Astrocyte (in vitro differentiated cells and primary cell): ENCODE data around the gene RAB11FIP5. TPM values are rescaled to one million over a fixed set of nuclear protein-coding genes. Genes with fewer than 3 reads are reported as not detected.

ENCODE experiments used
- DNase-seq: peaks from one replicate; pipeline ENCODE4 v3.0.0-alpha.2; 2010; ENCODE audit warnings: low read depth
- FAIRE-seq: peaks from 2 replicates; lab custom pipeline; 2011; peaks lifted over from hg19 to GRCh38; lab: Jason Lieb, UNC
- H2AFZ ChIP-seq: 2 replicates; pipeline ENCODE4 v1.6.0; 2012; ENCODE audit warnings: low read depth, low read length, inconsistent platforms
- H3K27ac ChIP-seq: 2 replicates; pipeline ENCODE4 v1.5.1; 2011; ENCODE audit warnings: low read depth, low read length, inconsistent platforms
- H3K27me3 ChIP-seq: 2 replicates; pipeline ENCODE4 v1.6.0; 2011; ENCODE audit warnings: low read length, inconsistent platforms; ENCODE audit not compliant: insufficient read depth
- H3K36me3 ChIP-seq: 2 replicates; pipeline ENCODE4 v1.5.1; 2011; ENCODE audit warnings: low read length, inconsistent platforms; ENCODE audit not compliant: insufficient read depth
- H3K4me1 ChIP-seq: 2 replicates; pipeline ENCODE4 v1.5.1; 2011; ENCODE audit warnings: low read length, inconsistent platforms; ENCODE audit not compliant: insufficient read depth
- H3K4me2 ChIP-seq: 2 replicates; pipeline ENCODE4 v1.6.0; 2012; ENCODE audit warnings: low read length, inconsistent platforms
- H3K4me3 ChIP-seq: 2 replicates; pipeline ENCODE4 v1.5.1; 2011; ENCODE audit warnings: low read depth, mild to moderate bottlenecking, low read length, inconsistent platforms; ENCODE audit not compliant: insufficient read depth
- H3K79me2 ChIP-seq: 2 replicates; pipeline ENCODE4 v1.6.0; 2012; ENCODE audit warnings: mild to moderate bottlenecking, low read length, inconsistent platforms; ENCODE audit not compliant: insufficient read depth
- H3K9ac ChIP-seq: 2 replicates; pipeline ENCODE4 v1.6.0; 2012; ENCODE audit warnings: mild to moderate bottlenecking, low read length, inconsistent platforms
- H3K9me3 ChIP-seq: 2 replicates; pipeline ENCODE4 v1.5.1; 2012; ENCODE audit warnings: low read depth, mild to moderate bottlenecking, low read length, inconsistent platforms; ENCODE audit not compliant: insufficient read depth
- H4K20me1 ChIP-seq: 2 replicates; pipeline ENCODE4 v1.6.0; 2012; ENCODE audit warnings: low read length, inconsistent platforms; ENCODE audit not compliant: insufficient read depth
- H3K27ac Mint-ChIP-seq: one replicate; pipeline ENCODE4 v1.8.0; 2021; ENCODE audit warnings: mild to moderate bottlenecking, mixed read lengths; ENCODE audit not compliant: unreplicated experiment
- H3K27me3 Mint-ChIP-seq: one replicate; pipeline ENCODE4 v1.8.0; 2021; ENCODE audit warnings: low read depth, mixed read lengths; ENCODE audit not compliant: unreplicated experiment
- H3K36me3 Mint-ChIP-seq: one replicate; pipeline ENCODE4 v1.8.0; 2021; ENCODE audit warnings: low read depth, mixed read lengths; ENCODE audit not compliant: unreplicated experiment
- H3K4me1 Mint-ChIP-seq: one replicate; pipeline ENCODE4 v1.8.0; 2021; ENCODE audit warnings: low read depth, mixed read lengths; ENCODE audit not compliant: unreplicated experiment
- H3K4me3 Mint-ChIP-seq: one replicate; pipeline ENCODE4 v1.8.0; 2021; ENCODE audit warnings: mild to moderate bottlenecking, moderate library complexity, mixed read lengths; ENCODE audit not compliant: unreplicated experiment
- H3K9me3 Mint-ChIP-seq: one replicate; pipeline ENCODE4 v1.8.0; 2021; ENCODE audit warnings: mild to moderate bottlenecking, mixed read lengths; ENCODE audit not compliant: unreplicated experiment
- CTCF ChIP-seq: IDR thresholded peaks from 2 replicates; pipeline ENCODE4 v1.5.1; 2011; ENCODE audit warnings: low read depth, mild to moderate bottlenecking, inconsistent platforms, low read length, moderate library complexity; ENCODE audit not compliant: insufficient read depth
- EZH2 ChIP-seq: IDR thresholded peaks from 2 replicates; pipeline ENCODE4 v1.6.1; 2012; ENCODE audit warnings: mild to moderate bottlenecking, low read length, inconsistent platforms; ENCODE audit not compliant: insufficient read depth
- total RNA-seq: library from RNA; stranded (reverse); gene quantifications from 2 replicates; pipeline ENCODE4 v1.2.1, GENCODE V29; 2021

The RAB11FIP5 gene
- total RNA-seq, 1 donor from 2014 or later, result 56.0 TPM

GRCh38 chr2:73063909-73064875 is 48.6 kb downstream of the RAB11FIP5 start:
- Histone ChIP-seq H3K9ac (peak overlapping the region; percentile 69), H4K20me1 (peaks cover 20% of the 10 kb centered on the region), H3K9me3 (no peaks in the 10 kb centered on the region), H3K27ac (peak overlapping the region; percentile 92), H3K27me3 (no peaks in the 10 kb centered on the region), H3K36me3 (peaks cover 3% of the 10 kb centered on the region), H3K79me2 (peaks cover 75% of the 10 kb centered on the region), H3K4me1 (peaks cover 29% of the 10 kb centered on the region), H3K4me3 (peak overlapping the region; percentile 54), H2AFZ (peak overlapping the region; percentile 57), H3K4me2 (peak overlapping the region; percentile 83)
- Mint-ChIP-seq H3K4me3 (peak overlapping the region; percentile 71), H3K27me3 (no peaks in the 10 kb centered on the region), H3K27ac (peak overlapping the region; percentile 99), H3K9me3 (no peaks in the 10 kb centered on the region), H3K36me3 (peaks cover 7% of the 10 kb centered on the region), H3K4me1 (peaks cover 33% of the 10 kb centered on the region)
- FAIRE-seq, result peak; percentile 65
- TF ChIP-seq CTCF, result no peak
- TF ChIP-seq EZH2, result no peak
- peak; percentile 87 for DNase-seq

- peak overlapping the region; percentile 56 for H3K4me3 Mint-ChIP-seq
Measured at GRCh38 chr2:73063472-73063871, 49.3 kb downstream of the RAB11FIP5 start.

More at GRCh38 chr2:73063472-73063871, 49.3 kb downstream of the RAB11FIP5 start:
- Histone ChIP-seq H2AFZ (peak overlapping the region; percentile 57), H3K9ac (peak overlapping the region; percentile 69), H3K27me3 (no peaks in the 10 kb centered on the region), H3K9me3 (no peaks in the 10 kb centered on the region), H3K4me3 (peak overlapping the region; percentile 54), H3K79me2 (peaks cover 75% of the 10 kb centered on the region), H4K20me1 (peaks cover 15% of the 10 kb centered on the region), H3K36me3 (peaks cover 3% of the 10 kb centered on the region), H3K4me1 (peaks cover 26% of the 10 kb centered on the region), H3K4me2 (peak overlapping the region; percentile 83), H3K27ac (peak overlapping the region; percentile 92)
- Mint-ChIP-seq H3K36me3 (peaks cover 7% of the 10 kb centered on the region), H3K4me1 (peaks cover 27% of the 10 kb centered on the region), H3K9me3 (no peaks in the 10 kb centered on the region), H3K27me3 (no peaks in the 10 kb centered on the region), H3K27ac (peak overlapping the region; percentile 99)
- peak; percentile 27 for DNase-seq
- no peak for FAIRE-seq
- no peak for TF ChIP-seq CTCF
- no peak for TF ChIP-seq EZH2
